ENCODE data around the gene MACROD2.

The MACROD2 gene

DNA sequence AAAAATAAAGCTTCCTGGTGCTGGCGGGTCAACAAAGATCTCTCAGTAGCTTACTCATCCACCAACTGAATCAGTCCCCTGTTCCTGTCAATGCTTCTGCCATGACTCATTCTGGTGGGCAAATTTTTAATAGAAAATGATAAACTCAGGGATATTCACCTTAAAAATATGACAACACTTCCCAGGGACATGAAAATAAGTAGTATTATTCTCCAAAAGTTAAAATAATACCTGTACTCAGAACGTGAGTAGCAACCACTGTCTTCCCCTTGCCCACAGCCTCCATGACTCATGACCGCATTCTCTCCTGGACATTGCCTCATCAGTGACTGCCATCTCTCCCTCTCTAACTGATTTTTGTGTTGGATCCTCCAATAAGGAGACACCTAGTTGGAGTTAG is 2025.7 kb downstream of the MACROD2 start:
- no peak for DNase-seq

DNA sequence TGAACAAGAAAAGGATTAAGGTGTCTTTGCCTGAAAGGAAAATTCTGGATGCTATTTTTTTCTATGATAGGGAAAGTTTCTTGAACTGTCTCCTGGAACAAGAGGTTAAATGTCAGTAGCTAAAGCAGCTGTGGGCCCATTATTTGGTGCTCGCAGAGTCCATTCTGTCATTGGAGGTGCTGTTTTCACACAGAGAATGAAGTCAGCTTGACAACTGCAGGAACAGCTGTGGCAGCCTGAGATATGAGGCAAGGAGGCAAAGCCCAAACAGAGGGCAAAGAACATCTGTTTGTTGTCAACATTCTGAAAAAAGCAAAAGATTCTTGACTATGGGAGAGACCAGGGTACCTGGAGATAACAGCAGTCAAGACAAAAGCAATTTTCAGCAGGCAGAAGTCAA is 2029.8 kb downstream of the MACROD2 start:
- no peak for DNase-seq

DNA sequence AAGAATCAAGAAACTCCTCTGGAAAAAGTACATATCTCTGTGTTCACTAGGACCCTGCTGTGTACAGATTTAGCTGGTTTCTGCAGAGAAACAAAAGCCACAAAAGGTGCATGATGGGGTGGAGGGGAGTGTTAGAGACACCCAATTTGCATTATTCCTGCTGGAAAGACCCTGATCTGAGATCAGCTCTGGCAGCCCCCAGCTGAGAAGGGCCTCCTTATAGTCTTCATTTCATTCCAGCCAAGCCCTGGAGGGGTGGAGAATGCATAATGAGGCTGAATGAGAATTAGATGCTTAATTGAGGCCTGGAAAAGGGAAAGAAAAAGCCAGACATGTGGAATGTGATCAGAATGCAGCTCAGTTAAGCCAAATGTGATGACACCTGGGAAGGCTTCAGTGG is 2032.4 kb downstream of the MACROD2 start:
- no peak for DNase-seq

DNA sequence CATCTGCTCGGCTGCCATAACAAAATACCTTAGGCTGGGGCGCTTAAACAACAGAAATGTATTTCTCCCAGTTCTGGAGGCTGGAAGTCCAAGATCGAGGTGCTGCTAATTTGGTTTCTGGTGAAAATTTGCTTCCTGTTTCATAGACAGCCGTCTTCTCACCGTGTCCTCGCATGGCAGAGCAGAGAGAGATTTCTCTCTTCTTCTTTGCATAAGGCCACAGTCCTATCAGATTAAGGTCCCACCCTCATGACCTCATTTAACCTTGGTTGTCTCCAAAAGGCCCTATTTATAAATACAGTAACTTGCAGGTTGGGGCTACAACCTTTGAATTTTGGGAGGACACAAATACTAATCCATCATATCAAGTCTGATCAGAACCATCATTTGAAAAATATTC is 2033.6 kb downstream of the MACROD2 start:
- no peak for DNase-seq

DNA sequence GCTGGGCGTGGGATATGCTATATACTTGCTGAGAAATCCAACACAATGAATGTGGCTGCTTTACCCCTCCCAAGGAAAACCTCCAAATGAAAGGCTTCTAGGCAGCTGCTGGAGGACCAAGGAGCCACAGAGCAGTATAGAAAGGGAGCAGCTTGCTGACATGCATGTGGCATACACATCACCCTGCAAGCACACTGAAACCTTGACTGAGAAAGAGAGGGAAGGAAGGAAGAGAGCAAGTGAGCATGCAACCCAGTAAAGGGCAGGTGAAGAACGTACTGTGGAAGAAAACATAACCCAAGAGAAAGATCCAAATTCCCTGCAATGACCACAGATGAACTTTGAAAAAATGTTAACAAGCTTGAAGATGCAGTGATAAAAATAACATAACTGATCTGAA is 2034.9 kb downstream of the MACROD2 start:
- no peak for DNase-seq

DNA sequence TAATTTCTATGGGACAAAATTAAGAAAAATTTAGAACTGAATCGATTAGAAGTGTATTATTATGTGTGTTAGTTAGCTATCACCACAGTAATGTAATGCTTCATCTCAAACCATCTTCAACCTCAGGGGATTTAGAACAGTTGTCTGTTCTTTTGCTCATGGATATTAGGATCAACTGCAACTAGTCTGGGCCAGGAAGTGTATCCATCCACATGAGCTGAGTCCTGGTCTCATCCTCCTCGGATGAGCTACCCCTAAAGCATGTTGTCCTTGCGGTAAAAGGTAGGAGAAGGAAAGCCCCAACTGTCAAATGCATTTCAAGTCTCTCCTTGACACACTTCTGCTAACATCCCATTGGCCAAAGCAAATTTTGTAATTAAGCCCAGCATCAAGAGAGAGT is 2040.3 kb downstream of the MACROD2 start:
- DNase-seq: no peak

DNA sequence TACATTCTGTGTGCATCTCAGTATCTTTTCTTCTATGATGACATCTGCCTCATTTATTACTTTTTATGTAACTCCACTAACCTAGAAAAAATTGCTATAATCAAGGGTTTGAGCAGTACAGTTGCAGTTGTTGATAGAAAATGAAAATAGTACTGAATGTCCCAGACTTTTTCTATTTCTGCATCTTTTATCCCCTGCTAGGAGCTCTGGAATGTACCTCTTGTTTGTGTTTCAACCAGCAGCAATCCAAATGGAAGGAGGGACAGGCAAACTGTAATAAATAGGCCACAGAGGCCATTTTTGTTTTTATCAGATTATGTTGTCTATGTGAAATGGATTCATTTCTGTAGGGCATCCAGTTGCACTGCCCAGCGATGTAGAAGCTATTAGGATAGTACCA is 2041.0 kb downstream of the MACROD2 start:
- DNase-seq: no peak

DNA sequence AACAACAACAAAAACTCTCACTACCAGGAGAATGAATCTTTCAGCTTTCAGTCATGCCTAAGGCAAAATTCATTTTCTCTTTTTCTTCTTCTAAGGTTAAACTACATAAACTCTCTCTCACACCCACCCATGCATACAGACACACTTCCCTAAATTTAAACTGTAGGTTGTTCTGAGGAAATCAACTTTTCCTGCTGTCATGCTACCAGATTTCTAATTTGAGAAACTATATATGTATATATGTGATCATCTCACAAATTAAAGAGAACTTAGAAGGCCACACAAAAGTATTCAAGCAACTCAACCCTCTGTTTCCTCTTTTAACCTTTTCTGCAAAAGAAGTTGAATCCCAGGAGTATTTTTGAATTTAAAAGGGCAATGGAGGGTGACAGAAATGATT is 2045.4 kb downstream of the MACROD2 start:
- DNase-seq: no peak

DNA sequence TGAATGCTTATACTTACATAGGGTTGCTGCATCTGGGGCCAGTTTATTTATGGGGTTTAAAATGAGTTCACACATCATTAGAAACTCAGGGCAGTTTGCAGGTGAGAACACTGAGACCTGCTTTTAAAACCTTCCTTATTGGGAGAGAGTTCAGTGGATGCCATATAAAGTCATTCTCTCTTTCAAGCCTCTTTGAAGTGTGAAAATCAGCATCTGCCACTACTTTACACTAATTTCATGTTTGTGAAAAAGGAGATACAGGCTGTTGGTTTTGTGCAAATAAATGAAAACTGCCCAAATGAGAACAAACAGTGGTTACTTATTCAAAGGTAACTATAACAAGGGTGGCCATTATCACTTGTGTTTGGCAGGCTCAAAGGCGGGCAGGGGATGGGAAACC is 2047.4 kb downstream of the MACROD2 start:
- DNase-seq: no peak

DNA sequence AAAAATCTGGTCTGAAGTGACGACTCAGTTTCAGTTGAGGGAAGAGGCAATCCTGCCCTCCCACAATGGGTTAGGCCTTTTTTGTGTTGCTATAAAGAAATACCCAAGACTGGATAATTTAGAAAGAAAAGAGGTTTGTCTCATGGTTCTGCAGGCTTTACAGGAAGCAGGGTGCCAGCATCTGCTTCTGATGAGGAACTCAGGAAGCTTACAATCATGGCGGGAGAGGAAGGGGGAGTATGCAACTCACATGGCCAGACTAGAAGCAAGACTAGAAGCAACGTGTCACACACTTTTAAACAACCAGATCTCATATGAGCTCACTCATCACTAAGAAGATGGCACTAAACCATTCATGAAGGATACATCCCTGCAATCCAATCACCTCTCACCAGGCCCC is 2048.6 kb downstream of the MACROD2 start:
- no peak for DNase-seq

DNA sequence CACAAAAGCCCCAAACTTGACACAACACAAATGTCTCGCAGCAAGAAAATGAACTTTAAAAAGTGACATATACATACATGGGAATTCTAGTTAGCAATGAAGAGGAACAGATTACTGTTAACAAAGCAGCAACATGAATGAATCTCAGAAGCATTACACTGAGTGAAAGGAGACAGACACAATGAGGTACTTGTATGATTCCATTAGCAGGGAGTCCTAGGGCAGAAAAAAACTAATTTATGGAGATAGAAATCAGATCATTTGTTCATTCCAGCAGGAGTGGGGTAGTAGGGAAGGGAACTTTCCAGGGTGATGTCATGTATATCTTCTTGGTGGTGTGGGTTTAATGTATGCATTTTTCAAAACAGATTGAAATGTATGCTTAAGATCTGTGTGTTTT is 2053.6 kb downstream of the MACROD2 start:
- DNase-seq: no peak

DNA sequence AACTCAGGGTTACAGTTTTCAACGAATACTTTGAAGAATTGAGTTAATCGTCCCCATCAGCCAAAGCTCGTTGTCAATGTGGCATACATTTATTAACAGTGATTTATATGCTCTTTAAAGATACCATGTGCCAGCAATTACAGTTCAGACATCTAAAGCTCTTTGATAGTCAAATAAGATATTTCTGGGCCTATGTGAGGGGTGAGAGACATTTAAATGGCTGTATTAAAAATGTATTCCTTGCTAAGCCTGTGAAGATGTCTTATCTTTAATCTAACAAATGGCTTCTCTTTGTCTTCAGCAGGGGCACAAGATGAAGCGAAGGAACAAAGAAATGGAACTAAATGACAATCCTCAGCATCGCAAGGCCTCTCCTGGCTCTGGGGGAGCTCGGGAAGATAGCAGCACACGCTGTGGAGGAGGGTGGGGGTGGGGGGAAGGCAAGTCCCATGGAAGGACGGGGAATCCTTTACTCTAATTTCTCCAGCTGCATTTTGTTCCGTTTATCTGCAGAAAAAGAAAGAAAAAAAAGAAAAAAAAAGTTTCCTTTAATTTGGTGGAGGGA is 2054.3 kb downstream of the MACROD2 start:
- DNase-seq: no peak

DNA sequence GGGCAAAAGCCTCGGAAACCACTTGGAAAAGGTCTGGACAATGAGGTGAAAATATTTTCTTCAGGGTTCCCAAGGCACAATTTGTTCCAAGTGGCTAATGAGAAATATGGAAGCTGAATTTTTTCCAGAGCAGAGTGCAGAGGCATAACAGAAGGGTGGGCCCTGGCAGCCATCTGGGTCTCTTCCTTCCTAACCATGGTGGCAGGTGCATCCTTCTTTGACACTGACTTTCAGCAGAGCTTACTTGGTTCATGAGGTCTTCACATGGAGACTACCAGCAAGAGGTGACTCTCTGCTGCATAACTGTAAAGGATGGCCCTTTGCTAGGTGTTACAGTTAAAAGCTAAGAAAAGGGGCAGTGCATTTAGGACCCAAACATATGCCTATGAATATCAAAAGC is 2055.1 kb downstream of the MACROD2 start:
- DNase-seq: no peak

DNA sequence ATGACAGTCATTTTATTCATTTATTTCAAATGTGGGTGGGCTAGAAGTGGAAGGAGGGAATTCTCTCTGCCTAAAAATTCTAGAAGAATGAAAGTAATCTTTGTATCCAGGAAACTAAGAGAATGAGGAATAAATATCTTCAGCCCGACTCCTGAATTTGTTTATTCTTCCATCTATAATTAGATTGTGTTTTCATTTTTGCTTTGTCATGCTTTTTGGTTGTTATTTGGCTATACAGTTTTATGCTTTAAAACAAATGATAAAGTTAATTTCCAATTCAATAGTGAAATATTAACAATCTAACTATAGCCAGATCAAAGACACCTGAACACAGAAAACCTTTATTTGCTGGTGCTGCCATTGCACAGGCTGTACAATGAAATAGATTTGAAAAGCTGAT is 2056.7 kb downstream of the MACROD2 start:
- no peak for DNase-seq

DNA sequence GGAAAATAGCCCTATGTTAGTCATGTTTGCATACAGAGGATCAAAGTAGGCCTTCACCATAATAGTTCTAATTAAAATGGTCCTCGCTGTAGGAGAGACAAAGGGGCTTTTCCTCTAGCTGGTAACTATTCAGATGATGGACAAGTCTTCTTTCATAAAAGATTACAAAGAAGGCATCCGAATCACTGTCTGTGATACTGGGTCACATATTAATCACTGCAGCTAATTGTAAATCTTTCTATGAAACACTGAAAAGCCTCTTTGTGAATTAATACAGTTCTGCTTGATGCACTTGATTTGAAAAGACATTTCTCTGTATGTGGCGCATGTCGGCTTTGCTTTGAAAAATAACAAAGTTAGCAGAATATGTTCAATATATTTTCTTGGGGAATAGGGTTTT is 2057.1 kb downstream of the MACROD2 start:
- DNase-seq: no peak

DNA sequence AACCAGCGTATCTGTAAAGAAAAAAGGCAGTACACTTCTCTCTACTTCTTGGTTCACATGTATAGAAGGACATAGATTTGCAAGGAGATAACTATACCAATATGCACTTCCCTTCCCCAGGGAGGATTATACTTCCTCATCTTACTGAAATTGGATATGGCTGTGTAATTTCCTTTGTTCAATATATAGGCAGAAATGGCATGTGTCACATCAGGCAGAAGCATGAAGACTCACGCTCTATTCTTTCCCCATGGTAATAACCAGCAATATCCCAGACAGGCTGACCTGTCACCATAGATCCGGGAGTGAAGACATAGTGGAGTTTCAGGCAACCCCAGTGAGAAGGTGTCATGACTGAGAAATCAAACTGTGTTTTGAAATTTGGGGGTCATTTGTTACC is 2059.7 kb downstream of the MACROD2 start:
- no peak for DNase-seq

DNA sequence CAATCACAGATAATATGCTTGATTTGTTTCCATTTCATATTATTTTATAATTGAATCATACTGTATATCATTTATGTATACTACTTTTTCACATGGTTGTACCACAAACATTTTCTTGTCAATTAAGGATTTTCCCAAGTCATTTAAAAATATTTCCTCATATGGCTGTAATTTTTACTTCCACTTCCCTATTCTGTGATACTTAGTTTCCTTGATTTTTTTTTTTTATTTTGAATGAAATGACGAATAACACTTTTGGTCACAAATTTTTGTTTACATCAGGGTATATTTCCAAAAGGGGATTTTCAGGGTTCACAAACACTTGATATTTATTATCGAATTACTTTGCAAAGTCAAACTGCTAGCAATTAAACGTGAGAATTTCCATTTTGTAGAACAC is 2062.3 kb downstream of the MACROD2 start:
- DNase-seq: no peak

DNA sequence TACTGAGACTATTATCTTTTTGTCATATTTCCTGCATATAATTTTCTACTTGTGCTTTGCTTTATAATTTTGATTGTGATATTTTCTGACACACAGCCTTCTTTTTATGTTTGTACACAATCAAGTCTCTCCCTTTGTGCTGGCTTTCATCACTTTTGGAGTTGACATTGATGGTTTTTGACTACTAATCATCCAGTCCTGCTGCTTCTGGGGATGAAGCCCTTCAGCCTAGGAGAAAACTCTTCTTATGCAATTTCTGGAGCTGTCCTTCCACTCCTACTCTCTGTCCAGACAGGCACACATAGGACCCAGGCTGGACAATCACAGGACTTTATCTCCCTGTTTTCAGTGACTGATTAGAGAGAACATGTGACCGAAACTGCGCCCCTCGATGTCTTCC is 2063.0 kb downstream of the MACROD2 start:
- DNase-seq: no peak

DNA sequence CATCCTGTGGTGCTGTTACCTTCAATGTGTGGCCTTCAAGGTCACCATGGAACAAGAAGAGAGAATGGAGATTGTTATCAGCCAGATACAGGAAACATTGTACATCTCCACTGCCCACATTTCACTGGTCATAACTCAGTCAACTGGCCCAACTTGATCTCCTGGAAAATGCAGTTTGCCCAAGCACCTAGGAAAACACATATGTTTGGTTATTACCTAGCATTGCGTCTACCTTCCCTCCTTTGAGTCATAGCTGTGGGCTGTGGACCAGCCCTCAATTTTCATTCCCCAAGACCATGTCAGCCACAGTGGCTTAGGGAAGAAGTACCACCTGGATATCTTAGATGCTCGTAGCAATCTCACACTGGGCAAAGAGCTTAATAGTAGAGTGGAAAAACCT is 2064.5 kb downstream of the MACROD2 start:
- no peak for DNase-seq

DNA sequence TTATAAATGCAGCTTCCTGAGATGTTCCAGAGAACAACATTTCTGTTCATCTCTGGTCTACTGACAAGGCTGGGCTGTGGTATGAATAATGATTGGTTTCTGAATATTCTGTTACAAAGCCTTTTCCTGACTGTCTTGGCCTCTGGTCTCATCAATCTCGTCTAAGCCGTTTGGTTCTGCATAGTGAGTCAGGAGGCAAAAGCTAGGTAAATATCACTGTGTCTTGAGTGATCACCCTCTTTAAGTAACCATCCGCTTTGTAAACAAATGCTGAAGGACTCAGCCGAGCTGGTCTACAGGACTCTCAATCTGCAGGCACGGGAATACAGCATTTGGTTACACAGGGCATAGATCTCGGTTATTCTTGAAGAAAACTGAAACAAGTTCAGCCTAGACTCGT is 2066.0 kb downstream of the MACROD2 start:
- no peak for DNase-seq

DNA sequence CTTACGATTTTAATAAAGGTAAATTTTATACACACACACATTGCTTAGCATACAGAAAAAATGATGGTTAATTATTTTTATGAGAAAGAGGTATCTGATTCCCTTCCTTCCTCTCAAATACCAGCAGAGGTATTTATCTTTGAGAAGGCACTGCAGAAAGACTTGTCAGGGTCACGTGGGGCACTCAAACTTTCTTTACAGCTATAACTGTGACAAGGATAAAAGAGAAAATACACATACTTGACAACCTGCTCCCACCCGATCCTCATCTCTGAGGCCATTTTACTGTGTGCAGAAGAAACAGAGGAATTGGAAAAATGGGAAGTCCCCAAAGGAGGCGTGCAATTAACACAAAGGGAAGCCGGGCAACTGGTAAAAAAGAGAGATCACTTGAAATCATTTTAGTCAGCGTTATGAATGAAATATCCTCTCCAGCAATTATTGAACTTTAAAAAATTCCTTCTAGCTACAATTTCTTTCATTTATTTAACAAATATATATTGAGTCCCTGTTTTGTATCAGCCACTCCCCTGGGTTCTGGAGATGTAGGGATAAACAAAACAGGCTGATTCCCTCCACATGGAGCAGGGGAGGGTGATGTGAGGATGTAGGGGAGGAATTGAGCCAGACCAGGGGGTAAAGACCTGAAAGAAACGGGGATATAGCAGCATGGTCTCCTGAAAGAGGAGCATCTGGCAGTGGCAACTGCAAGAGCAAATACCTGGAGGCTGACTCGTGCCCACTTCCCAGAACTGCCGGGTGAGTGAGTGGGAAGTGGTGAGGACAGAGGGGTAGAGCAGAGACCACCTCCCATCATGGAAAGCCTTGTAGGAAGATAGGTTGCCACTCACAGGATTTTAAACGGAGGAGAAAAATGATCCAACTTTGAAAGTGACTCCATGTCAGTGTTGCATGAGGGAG is 2067.6 kb downstream of the MACROD2 start:
- no peak for DNase-seq

DNA sequence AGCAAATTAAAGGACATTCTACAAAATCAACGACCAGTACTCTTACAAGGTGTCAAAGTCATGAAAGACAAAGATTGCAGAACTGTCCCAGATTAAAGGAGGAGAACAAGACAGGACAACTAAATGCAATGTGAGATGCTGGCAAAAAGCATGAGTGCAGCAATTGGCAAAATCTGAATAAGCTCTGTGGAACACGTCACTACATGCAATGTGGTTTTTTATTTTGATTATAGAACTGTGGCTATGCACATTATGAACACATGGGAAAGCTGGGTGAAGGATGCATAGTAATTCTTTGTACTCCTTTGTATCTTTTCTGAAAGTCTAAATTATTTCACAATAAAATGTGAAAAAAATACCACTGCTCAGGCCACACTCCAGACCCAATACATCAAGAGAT is 2068.6 kb downstream of the MACROD2 start:
- DNase-seq: no peak

DNA sequence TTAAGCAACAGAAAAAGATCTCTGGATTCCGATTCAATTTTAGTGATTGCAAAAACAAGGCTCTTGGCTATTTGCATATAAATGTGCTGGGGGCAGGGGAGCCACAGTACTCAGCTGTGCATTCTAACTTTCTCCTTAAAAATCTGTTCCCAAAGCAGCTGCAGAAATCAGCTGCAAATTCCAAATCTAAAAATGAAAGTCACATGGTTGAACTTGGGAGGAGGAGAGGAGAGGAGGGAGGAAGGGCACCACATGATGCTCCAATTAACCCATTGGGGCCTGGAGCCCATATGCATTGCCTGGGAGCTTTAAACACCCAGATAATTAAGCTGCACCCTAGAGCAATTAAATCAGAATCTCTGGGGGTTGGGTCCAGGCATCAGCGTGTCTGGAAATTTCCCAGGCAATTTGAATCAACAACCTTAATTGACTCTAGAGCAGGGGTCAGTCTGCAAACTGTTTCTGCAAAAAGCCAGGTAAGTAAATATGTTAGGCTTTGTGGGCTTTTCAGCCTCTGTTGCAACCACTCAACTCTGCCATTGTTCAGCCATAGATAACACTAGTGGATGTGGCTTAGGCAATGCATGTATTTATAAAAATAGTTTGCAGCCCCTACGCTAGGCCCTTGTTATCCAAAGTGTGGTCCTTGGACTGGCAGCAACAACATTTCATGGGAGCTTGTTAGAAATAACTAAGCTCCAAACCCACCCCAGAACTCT is 2069.8 kb downstream of the MACROD2 start:
- DNase-seq: no peak

DNA sequence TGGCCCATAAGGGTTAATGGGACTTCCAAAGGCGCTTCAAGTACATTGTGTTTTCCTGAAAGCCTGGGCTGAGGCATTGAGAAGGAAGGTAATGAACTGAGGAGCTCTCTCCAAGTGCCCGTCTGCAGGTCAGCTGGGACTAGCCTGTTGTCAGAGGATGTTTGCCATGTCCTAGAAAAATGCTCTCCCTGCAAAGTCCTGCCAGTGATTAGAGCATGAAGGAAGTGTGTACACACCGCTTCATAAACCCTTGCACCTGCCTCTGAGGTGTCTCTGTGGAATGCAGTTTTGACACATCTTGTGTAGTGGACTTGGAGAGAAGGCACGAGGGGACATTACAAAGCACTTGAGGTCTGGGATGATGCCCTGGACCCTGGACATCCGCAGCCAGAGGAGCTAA is 2071.3 kb downstream of the MACROD2 start:
- no peak for DNase-seq

Data from stimulated activated CD8-positive, alpha-beta memory T cell treated with anti-CD3 and anti-CD28 coated beads, Interleukin-4, amount 100 ng/mL, for 48 hours (primary cell).